Transverse colon (tissue), 4 donors: Measurements from ENCODE around the gene MSI2. TPM values are rescaled to one million over a fixed set of nuclear protein-coding genes. Genes with fewer than 3 reads are reported as not detected.

Source experiments
- DNase-seq: peaks from one replicate; pipeline ENCODE4 v3.0.0-alpha.2; 2019
- H3K27ac ChIP-seq, 4 donors: fragments of 200-600 bp; sonication (generic); 2 replicates each; pipeline ENCODE4 v1.5.1; 2016 to 2018; ENCODE audit warnings: inconsistent platforms in 4 of 4
- H3K27me3 ChIP-seq: fragments of 200-600 bp; sonication (generic); 2 replicates; pipeline ENCODE4 v1.5.1; 2017; ENCODE audit warnings: inconsistent platforms
- H3K36me3 ChIP-seq, 4 donors: fragments of 200-600 bp; sonication (generic); 2 replicates each; pipeline ENCODE4 v1.5.1; 2017 to 2019; ENCODE audit warnings: inconsistent platforms in 4 of 4
- H3K4me1 ChIP-seq, 4 donors: fragments of 200-600 bp; sonication (generic); 2 replicates each; pipeline ENCODE4 v1.5.1; 2017 to 2020; ENCODE audit warnings: inconsistent platforms in 4 of 4
- H3K4me3 ChIP-seq, 4 donors: fragments of 200-600 bp; sonication (generic); 1 replicate in 1 of 4; 2 replicates in 3 of 4; pipeline versions ENCODE4 v1.5.1 to v1.6.1; 2017 to 2019; ENCODE audit warnings: inconsistent platforms in 4 of 4
- H3K9me3 ChIP-seq, 2 donors: fragments of 200-600 bp; sonication (generic); 2 replicates each; pipeline ENCODE4 v1.5.1; 2017 to 2019; ENCODE audit warnings: inconsistent platforms in 2 of 2
- EP300 ChIP-seq: sonication (generic); formaldehyde crosslinking; IDR thresholded peaks from one replicate; pipeline ENCODE4 v1.6.1; 2017; ENCODE audit warnings: antibody characterized with exemption, low read depth
- POLR2A ChIP-seq: fragments of 450-650 bp; IDR thresholded peaks from one replicate; pipeline ENCODE4 v1.6.1; 2016; ENCODE audit warnings: antibody characterized with exemption, mild to moderate bottlenecking, moderate library complexity
- POLR2AphosphoS5 ChIP-seq, 3 donors: sonication (generic); formaldehyde crosslinking; IDR thresholded peaks; one replicate each; pipeline ENCODE4 v1.6.1; 2016; ENCODE audit warnings: antibody characterized with exemption in 3 of 3
- WGBS, 2 donors: methylation state at CpG; one replicate each; pipeline ENCODE4 v1.1.5; 2018; ENCODE audit warnings: low coverage in 1 of 2; 5-methylcytosine and 5-hydroxymethylcytosine counted together
- in situ Hi-C, 4 donors: fragments of 200-750 bp; cut with MboI; loops; one replicate each; pipeline versions ENCODE4 v1.15.0 to v1.15.1; 2017; ENCODE audit warnings: low sequenced_read_pairs in 3 of 4, low pct_ligation_motif_present in 1 of 4, low pct_unique_long_range_greater_than_20kb in 1 of 4
- intact Hi-C: fragments of 100-400 bp; cut with DNase I; formaldehyde crosslinking; loops from one replicate; pipeline ENCODE4 v1.15.1; 2023; ENCODE audit warnings: low total_unique reads
- total RNA-seq, 4 donors: library from RNA; depleted of rRNA; stranded (reverse); fragments of >200 nt; gene quantifications; one replicate each; pipeline ENCODE4 v1.1.0, GENCODE V29; 2016
- TF ChIP-seq, protein P1 (sequence below), 5 experiments: fragments of 200-600 bp in 3 of 5; fragments of 450-650 bp in 2 of 5; sonication (generic) in 3 of 5; IDR thresholded peaks; 1 replicate in 2 of 5; 2 replicates in 3 of 5; pipeline ENCODE4 v1.5.1; 2016 to 2017; ENCODE audit warnings: antibody characterized with exemption in 5 of 5, inconsistent platforms in 3 of 5, mild to moderate bottlenecking in 2 of 5, moderate library complexity in 1 of 5

Gene MSI2
- total RNA-seq, 4 donors from 2014 or later: 20.6 to 36.0 (median 29.3) TPM

DNA sequence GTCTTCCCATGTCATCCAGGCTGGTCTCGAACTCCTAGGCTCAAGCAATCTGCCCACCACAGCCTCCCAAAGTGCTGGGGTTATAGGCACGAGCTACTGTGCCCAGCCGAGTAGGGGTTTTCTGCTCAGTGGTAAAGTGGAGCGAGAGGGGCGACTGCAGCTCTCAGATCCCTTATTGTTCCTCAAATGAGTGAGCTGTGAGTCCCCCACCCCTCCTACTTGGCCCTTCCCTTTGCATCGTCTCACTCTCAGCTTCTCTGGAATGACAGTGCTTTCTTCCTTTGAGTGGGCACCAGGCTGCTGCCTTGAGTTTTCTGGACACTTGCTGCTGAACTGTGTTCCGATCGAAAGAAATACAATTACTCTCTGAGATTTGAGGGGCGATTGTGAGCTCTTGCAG is 63.5 kb downstream of the MSI2 start:
- no peak for DNase-seq
- no peak for TF ChIP-seq EP300
- TF ChIP-seq POLR2A: no peak
- no peak for TF ChIP-seq POLR2AphosphoS5 (IDR thresholded peaks at IDR 0.05)
- TF ChIP-seq, protein P1, sequence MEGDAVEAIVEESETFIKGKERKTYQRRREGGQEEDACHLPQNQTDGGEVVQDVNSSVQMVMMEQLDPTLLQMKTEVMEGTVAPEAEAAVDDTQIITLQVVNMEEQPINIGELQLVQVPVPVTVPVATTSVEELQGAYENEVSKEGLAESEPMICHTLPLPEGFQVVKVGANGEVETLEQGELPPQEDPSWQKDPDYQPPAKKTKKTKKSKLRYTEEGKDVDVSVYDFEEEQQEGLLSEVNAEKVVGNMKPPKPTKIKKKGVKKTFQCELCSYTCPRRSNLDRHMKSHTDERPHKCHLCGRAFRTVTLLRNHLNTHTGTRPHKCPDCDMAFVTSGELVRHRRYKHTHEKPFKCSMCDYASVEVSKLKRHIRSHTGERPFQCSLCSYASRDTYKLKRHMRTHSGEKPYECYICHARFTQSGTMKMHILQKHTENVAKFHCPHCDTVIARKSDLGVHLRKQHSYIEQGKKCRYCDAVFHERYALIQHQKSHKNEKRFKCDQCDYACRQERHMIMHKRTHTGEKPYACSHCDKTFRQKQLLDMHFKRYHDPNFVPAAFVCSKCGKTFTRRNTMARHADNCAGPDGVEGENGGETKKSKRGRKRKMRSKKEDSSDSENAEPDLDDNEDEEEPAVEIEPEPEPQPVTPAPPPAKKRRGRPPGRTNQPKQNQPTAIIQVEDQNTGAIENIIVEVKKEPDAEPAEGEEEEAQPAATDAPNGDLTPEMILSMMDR (IDR thresholded peaks at IDR 0.05): no peak
- H3K4me3 ChIP-seq: no peak overlapping the region
- H3K27me3 ChIP-seq: no peaks in the 10 kb centered on the region
- in situ Hi-C loops (no loop called here), intact Hi-C loops (no loop called here)
- H3K4me1 ChIP-seq: no peaks in the 10 kb centered on the region
- H3K36me3 ChIP-seq: no peaks in the 10 kb centered on the region
- no peak overlapping the region for H3K27ac ChIP-seq
- no peaks in the 10 kb centered on the region for H3K9me3 ChIP-seq
- WGBS, 2 donors: 87 to 95% methylated on average over 3 to 9 of the region's 9 CpGs

DNA sequence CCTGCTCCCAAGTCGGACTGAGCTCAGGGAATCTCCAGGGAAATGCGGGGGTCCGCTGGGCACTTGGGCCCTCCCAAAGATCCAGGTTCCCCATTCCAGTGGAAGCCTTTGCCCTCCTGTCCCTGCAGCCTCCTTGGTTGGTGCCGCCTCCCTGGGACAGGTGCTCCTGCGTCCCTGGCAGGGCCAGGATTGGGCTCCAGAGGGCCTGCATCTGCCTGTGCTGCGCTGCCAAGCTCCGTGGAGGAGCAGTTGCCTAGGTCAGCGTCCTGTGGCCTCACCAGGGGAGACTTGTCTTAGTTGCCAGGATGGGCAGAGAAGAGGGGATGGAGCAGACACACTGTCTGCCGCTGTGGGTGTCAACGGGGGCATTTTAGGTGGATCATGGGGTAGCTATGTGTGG is 67.1 kb downstream of the MSI2 start:
- 92 to 100% methylated on average over 1 to 10 of the region's 10 CpGs for WGBS, 2 donors
- no peak overlapping the region for H3K4me3 ChIP-seq
- intact Hi-C loops: no loop called here
- DNase-seq: no peak
- H3K27ac ChIP-seq: no peak overlapping the region
- in situ Hi-C loops: no loop called here
- H3K36me3 ChIP-seq: no peaks in the 10 kb centered on the region
- H3K27me3 ChIP-seq: no peaks in the 10 kb centered on the region
- H3K9me3 ChIP-seq: no peaks in the 10 kb centered on the region
- TF ChIP-seq POLR2AphosphoS5 (IDR thresholded peaks at IDR 0.05) (no peak), EP300 (no peak), POLR2A (no peak)
- TF ChIP-seq, protein P1 (IDR thresholded peaks at IDR 0.05): no peak
- no peaks in the 10 kb centered on the region for H3K4me1 ChIP-seq

DNA sequence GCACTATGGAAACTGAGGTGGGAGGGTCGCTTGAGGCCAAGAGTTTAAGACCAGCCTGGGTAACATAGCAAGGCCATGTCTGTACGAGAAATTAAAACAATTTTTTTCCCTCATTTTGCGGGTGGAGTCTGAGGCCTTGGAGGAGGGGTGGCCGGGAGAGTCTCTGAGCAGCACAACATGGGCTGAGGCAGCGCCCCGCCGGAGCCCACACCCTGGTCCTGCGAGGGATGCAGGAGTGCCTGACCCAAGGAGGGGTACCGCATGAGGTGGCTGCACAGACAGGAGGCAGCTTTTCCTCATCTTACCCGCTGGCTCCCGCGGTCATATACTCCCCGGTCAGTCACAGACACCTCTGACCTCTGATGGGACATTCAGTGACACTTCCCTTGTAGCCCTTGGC is 67.7 kb downstream of the MSI2 start:
- DNase-seq: no peak
- H3K9me3 ChIP-seq: no peaks in the 10 kb centered on the region
- WGBS, 2 donors: 97 to 100% methylated on average over 3 to 13 of the region's 13 CpGs
- in situ Hi-C loops: no loop called here
- TF ChIP-seq, protein P1 (IDR thresholded peaks at IDR 0.05): no peak
- no peak for TF ChIP-seq POLR2AphosphoS5 (IDR thresholded peaks at IDR 0.05)
- TF ChIP-seq EP300: no peak
- no peak for TF ChIP-seq POLR2A
- no peaks in the 10 kb centered on the region for H3K36me3 ChIP-seq
- no peaks in the 10 kb centered on the region for H3K27me3 ChIP-seq
- no peak overlapping the region for H3K27ac ChIP-seq
- intact Hi-C loops: no loop called here
- H3K4me3 ChIP-seq: no peak overlapping the region
- H3K4me1 ChIP-seq: no peaks in the 10 kb centered on the region

DNA sequence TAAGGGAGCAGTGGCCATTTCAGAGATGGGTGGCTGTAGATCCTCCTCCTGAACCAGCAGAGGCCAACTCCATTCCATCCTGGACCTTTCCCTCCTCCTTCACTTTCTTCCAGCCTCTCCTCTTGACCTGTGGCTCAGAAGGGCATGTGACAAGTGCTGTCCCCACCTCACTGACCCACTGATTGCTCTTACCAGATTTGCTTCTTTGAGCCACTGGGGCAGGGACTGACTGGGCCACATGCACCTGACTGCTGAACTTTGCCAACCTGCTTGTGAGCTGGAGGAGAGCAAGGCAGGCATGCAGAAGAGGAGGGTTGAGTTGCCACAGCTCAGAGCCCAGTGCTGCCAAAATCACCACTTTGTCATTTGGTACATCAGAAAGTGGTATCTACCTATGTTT is 68.3 kb downstream of the MSI2 start:
- Histone ChIP-seq H3K9me3 (no peaks in the 10 kb centered on the region), H3K4me1 (no peaks in the 10 kb centered on the region), H3K4me3 (no peak overlapping the region), H3K27ac (no peak overlapping the region), H3K36me3 (no peaks in the 10 kb centered on the region), H3K27me3 (no peaks in the 10 kb centered on the region)
- no peak for DNase-seq
- in situ Hi-C loops (no loop called here), intact Hi-C loops (no loop called here)
- TF ChIP-seq POLR2AphosphoS5 (IDR thresholded peaks at IDR 0.05) (no peak), EP300 (no peak), POLR2A (no peak)
- TF ChIP-seq, protein P1 (IDR thresholded peaks at IDR 0.05): no peak
